Endothelial cell (in vitro differentiated cells): Measurements from ENCODE around the gene C15orf40. TPM values are rescaled to one million over a fixed set of nuclear protein-coding genes. Genes with fewer than 3 reads are reported as not detected.

ENCODE experiments used
- DNase-seq: peaks from one replicate; pipeline ENCODE4 v3.0.0; 2021; ENCODE audit warnings: low spot score
- H3K27ac Mint-ChIP-seq: one replicate; pipeline ENCODE4 v1.8.0; 2021; ENCODE audit warnings: mixed read lengths, inconsistent platforms; ENCODE audit not compliant: unreplicated experiment
- H3K27me3 Mint-ChIP-seq: one replicate; pipeline ENCODE4 v1.8.0; 2021; ENCODE audit warnings: mild to moderate bottlenecking, moderate library complexity, mixed read lengths, inconsistent platforms; ENCODE audit not compliant: unreplicated experiment
- H3K36me3 Mint-ChIP-seq: one replicate; pipeline ENCODE4 v1.8.0; 2021; ENCODE audit warnings: mild to moderate bottlenecking, low read depth, mixed read lengths, inconsistent platforms; ENCODE audit not compliant: unreplicated experiment
- H3K4me1 Mint-ChIP-seq: one replicate; pipeline ENCODE4 v1.8.0; 2021; ENCODE audit warnings: mild to moderate bottlenecking, mixed read lengths, inconsistent platforms; ENCODE audit not compliant: unreplicated experiment
- H3K4me3 Mint-ChIP-seq: one replicate; pipeline ENCODE4 v1.8.0; 2021; ENCODE audit warnings: mild to moderate bottlenecking, mixed read lengths, inconsistent platforms; ENCODE audit not compliant: unreplicated experiment
- H3K9me3 Mint-ChIP-seq: one replicate; pipeline ENCODE4 v1.8.0; 2021; ENCODE audit warnings: mixed read lengths, inconsistent platforms; ENCODE audit not compliant: unreplicated experiment
- CTCF ChIP-seq: fragments of 200-600 bp; sonication (generic); IDR thresholded peaks from one replicate; pipeline ENCODE4 v1.5.0; 2021; ENCODE audit warnings: antibody characterized with exemption; ENCODE audit not compliant: unreplicated experiment
- total RNA-seq: library from RNA; stranded (reverse); fragmentation: NEBNext Ultra II Directional; extraction: Animal tissue kit (Norgen Biotek cat#: 25700); gene quantifications from one replicate; pipeline ENCODE4 v1.2.1, GENCODE V29; 2021; ENCODE audit not compliant: unreplicated experiment

C15orf40 gene
- total RNA-seq, 1 donor from 2014 or later = 17.4 TPM

- DNase-seq = no peak
- Mint-ChIP-seq H3K9me3 (no peaks in the 10 kb centered on the region), H3K27ac (no peak overlapping the region), H3K4me1 (no peaks in the 10 kb centered on the region), H3K36me3 (peaks cover 4% of the 10 kb centered on the region), H3K27me3 (no peaks in the 10 kb centered on the region), H3K4me3 (no peak overlapping the region)
- TF ChIP-seq CTCF = no peak
These were observed 15.5 kb downstream of the C15orf40 start for GRCh38 chr15:82995938-82996337.

- Mint-ChIP-seq H3K27me3 (no peaks in the 10 kb centered on the region), H3K36me3 (peaks cover 4% of the 10 kb centered on the region)
These were observed 16.4 kb downstream of the C15orf40 start for GRCh38 chr15:82995076-82995475.

GRCh38 chr15:82993144-82993543, 18.3 kb downstream of the C15orf40 start:
- H3K36me3 Mint-ChIP-seq = peaks cover 8% of the 10 kb centered on the region
- H3K4me1 Mint-ChIP-seq = no peaks in the 10 kb centered on the region
- H3K27me3 Mint-ChIP-seq = no peaks in the 10 kb centered on the region

More at GRCh38 chr15:82995076-82995475, 16.4 kb downstream of the C15orf40 start:
- Mint-ChIP-seq H3K27ac (no peak overlapping the region), H3K4me3 (no peak overlapping the region), H3K9me3 (no peaks in the 10 kb centered on the region), H3K4me1 (no peaks in the 10 kb centered on the region)
- no peak for TF ChIP-seq CTCF
- DNase-seq = no peak

GRCh38 chr15:82992436-82992998, 18.9 kb downstream of the C15orf40 start:
- no peak overlapping the region for H3K4me3 Mint-ChIP-seq
- no peaks in the 10 kb centered on the region for H3K9me3 Mint-ChIP-seq
- H3K27me3 Mint-ChIP-seq = no peaks in the 10 kb centered on the region
- no peak overlapping the region for H3K27ac Mint-ChIP-seq
- H3K4me1 Mint-ChIP-seq = no peaks in the 10 kb centered on the region
- H3K36me3 Mint-ChIP-seq = peaks cover 8% of the 10 kb centered on the region
- no peak for DNase-seq
- no peak for TF ChIP-seq CTCF

More at GRCh38 chr15:82993144-82993543, 18.3 kb downstream of the C15orf40 start:
- H3K27ac Mint-ChIP-seq = no peak overlapping the region
- no peak overlapping the region for H3K4me3 Mint-ChIP-seq
- no peak for TF ChIP-seq CTCF
- no peaks in the 10 kb centered on the region for H3K9me3 Mint-ChIP-seq
- no peak for DNase-seq

GRCh38 chr15:82986442-82986780, 25.0 kb downstream of the C15orf40 start:
- no peak for TF ChIP-seq CTCF
- Mint-ChIP-seq H3K27me3 (peaks cover 5% of the 10 kb centered on the region), H3K27ac (peak overlapping the region; percentile 88), H3K4me3 (peak overlapping the region; percentile 98), H3K9me3 (no peaks in the 10 kb centered on the region), H3K4me1 (peaks cover 22% of the 10 kb centered on the region), H3K36me3 (peaks cover 12% of the 10 kb centered on the region)
- no peak for DNase-seq
